SJSA1 (cell line): ENCODE results near the gene WDR5. TPM values are rescaled to one million over a fixed set of nuclear protein-coding genes. Genes with fewer than 3 reads are reported as not detected.
A peak's percentile ranks its signal among the peaks of the same experiment; 100 is the strongest.

Experiments used
- DNase-seq, 2 experiments: peaks; one replicate each; pipeline ENCODE4 v3.0.0-alpha.2; 2015 to 2020; ENCODE audit warnings: low spot score in 2 of 2, low read depth in 1 of 2
- H3K27ac ChIP-seq: fragments of 250-450 bp; sonication (Bioruptor Pico); 2 replicates; pipeline ENCODE4 v1.5.1; 2020; ENCODE audit warnings: mild to moderate bottlenecking, moderate library complexity
- H3K27me3 ChIP-seq: fragments of 250-450 bp; sonication (Bioruptor Pico); replicated peaks from 2 replicates; pipeline ENCODE4 v1.5.1; 2020; ENCODE audit warnings: mild to moderate bottlenecking, moderate library complexity
- H3K36me3 ChIP-seq: fragments of 250-450 bp; sonication (Bioruptor Pico); 2 replicates; pipeline ENCODE4 v1.5.1; 2020; ENCODE audit warnings: mild to moderate bottlenecking
- H3K4me1 ChIP-seq: fragments of 250-450 bp; sonication (Bioruptor Pico); replicated peaks from 2 replicates; pipeline ENCODE4 v1.6.1; 2021; ENCODE audit warnings: mild to moderate bottlenecking
- H3K4me3 ChIP-seq: fragments of 250-450 bp; sonication (Bioruptor Pico); 2 replicates; pipeline ENCODE4 v1.5.1; 2020; ENCODE audit warnings: mild to moderate bottlenecking
- H3K9me3 ChIP-seq: fragments of 250-450 bp; sonication (Bioruptor Pico); replicated peaks from 2 replicates; pipeline ENCODE4 v1.5.1; 2020; ENCODE audit warnings: mild to moderate bottlenecking
- total RNA-seq: library from RNA; depleted of rRNA; stranded (reverse); fragments of >200 nt; shearing (Covaris generic); gene quantifications from 2 replicates; pipeline ENCODE4 v1.2.3, GENCODE V29; 2014

Gene WDR5
- total RNA-seq, 1 experiment from 2014 or later = 26.7 TPM

GRCh38 chr9:134158242-134158641, 22.4 kb downstream of the WDR5 start:
- H3K9me3 ChIP-seq = no peaks in the 10 kb centered on the region
- no peak overlapping the region for H3K27ac ChIP-seq
- DNase-seq = no peak
- peaks cover 55% of the 10 kb centered on the region for H3K36me3 ChIP-seq
- peaks cover 11% of the 10 kb centered on the region for H3K4me1 ChIP-seq
- H3K4me3 ChIP-seq = no peak overlapping the region
- H3K27me3 ChIP-seq = no peaks in the 10 kb centered on the region

- Histone ChIP-seq H3K9me3 (no peaks in the 10 kb centered on the region), H3K27me3 (no peaks in the 10 kb centered on the region), H3K4me1 (peaks cover 17% of the 10 kb centered on the region), H3K27ac (no peak overlapping the region), H3K4me3 (no peak overlapping the region), H3K36me3 (peaks cover 49% of the 10 kb centered on the region)
- DNase-seq = no peak
Measured at GRCh38 chr9:134158753-134159392, 23.0 kb downstream of the WDR5 start.

GRCh38 chr9:134159566-134160245, 23.8 kb downstream of the WDR5 start:
- DNase-seq = no peak
- no peak overlapping the region for H3K27ac ChIP-seq
- no peak overlapping the region for H3K4me3 ChIP-seq
- H3K36me3 ChIP-seq = peaks cover 41% of the 10 kb centered on the region
- H3K9me3 ChIP-seq = no peaks in the 10 kb centered on the region
- peaks cover 19% of the 10 kb centered on the region for H3K4me1 ChIP-seq
- H3K27me3 ChIP-seq = no peaks in the 10 kb centered on the region

GRCh38 chr9:134161647-134162046, 25.8 kb downstream of the WDR5 start:
- H3K27ac ChIP-seq = no peak overlapping the region

GRCh38 chr9:134162212-134162775, 26.4 kb downstream of the WDR5 start:
- Histone ChIP-seq H3K36me3 (peaks cover 15% of the 10 kb centered on the region), H3K27ac (no peak overlapping the region), H3K9me3 (no peaks in the 10 kb centered on the region), H3K4me3 (no peak overlapping the region), H3K4me1 (peaks cover 23% of the 10 kb centered on the region), H3K27me3 (no peaks in the 10 kb centered on the region)
- no peak for DNase-seq

More at GRCh38 chr9:134161647-134162046, 25.8 kb downstream of the WDR5 start:
- no peak for DNase-seq
- Histone ChIP-seq H3K36me3 (peaks cover 21% of the 10 kb centered on the region), H3K9me3 (no peaks in the 10 kb centered on the region), H3K4me1 (peaks cover 19% of the 10 kb centered on the region), H3K27me3 (no peaks in the 10 kb centered on the region), H3K4me3 (no peak overlapping the region)

- H3K4me3 ChIP-seq = no peak overlapping the region
- no peak for DNase-seq
- H3K4me1 ChIP-seq = peaks cover 29% of the 10 kb centered on the region
- no peaks in the 10 kb centered on the region for H3K27me3 ChIP-seq
- H3K36me3 ChIP-seq = peaks cover 8% of the 10 kb centered on the region
- no peak overlapping the region for H3K27ac ChIP-seq
- H3K9me3 ChIP-seq = no peaks in the 10 kb centered on the region
Measured at GRCh38 chr9:134162926-134163370, 27.1 kb downstream of the WDR5 start.

GRCh38 chr9:134163371-134164196, 27.7 kb downstream of the WDR5 start:
- H3K27me3 ChIP-seq = no peaks in the 10 kb centered on the region
- no peaks in the 10 kb centered on the region for H3K9me3 ChIP-seq
- H3K36me3 ChIP-seq = peaks cover 3% of the 10 kb centered on the region
- H3K27ac ChIP-seq = no peak overlapping the region
- H3K4me1 ChIP-seq = peaks cover 31% of the 10 kb centered on the region
- H3K4me3 ChIP-seq = no peak overlapping the region
- peak in 1 of 2 experiments; percentile 72 for DNase-seq

- DNase-seq = no peak
Measured at GRCh38 chr9:134164879-134165278, 29.0 kb downstream of the WDR5 start.

GRCh38 chr9:134165357-134166315, 29.8 kb downstream of the WDR5 start:
- Histone ChIP-seq H3K36me3 (no peaks in the 10 kb centered on the region), H3K4me1 (peaks cover 31% of the 10 kb centered on the region), H3K4me3 (no peak overlapping the region), H3K9me3 (no peaks in the 10 kb centered on the region), H3K27me3 (no peaks in the 10 kb centered on the region), H3K27ac (no peak overlapping the region)
- DNase-seq = peak in 1 of 2 experiments; percentile 25

More at GRCh38 chr9:134164879-134165278, 29.0 kb downstream of the WDR5 start:
- no peaks in the 10 kb centered on the region for H3K36me3 ChIP-seq
- H3K27ac ChIP-seq = no peak overlapping the region
- no peaks in the 10 kb centered on the region for H3K27me3 ChIP-seq
- no peak overlapping the region for H3K4me3 ChIP-seq
- H3K9me3 ChIP-seq = no peaks in the 10 kb centered on the region
- H3K4me1 ChIP-seq = peaks cover 31% of the 10 kb centered on the region

- peaks cover 31% of the 10 kb centered on the region for H3K4me1 ChIP-seq
- DNase-seq = no peak
- no peaks in the 10 kb centered on the region for H3K36me3 ChIP-seq
- H3K9me3 ChIP-seq = no peaks in the 10 kb centered on the region
- H3K27ac ChIP-seq = no peak overlapping the region
- no peak overlapping the region for H3K4me3 ChIP-seq
- H3K27me3 ChIP-seq = no peaks in the 10 kb centered on the region
Measured at GRCh38 chr9:134166374-134166773, 30.5 kb downstream of the WDR5 start.

- H3K27ac ChIP-seq = peak overlapping the region; percentile 44
- peak in 1 of 2 experiments; percentile 66 for DNase-seq
- H3K4me3 ChIP-seq = no peak overlapping the region
- H3K4me1 ChIP-seq = peaks cover 25% of the 10 kb centered on the region
- no peaks in the 10 kb centered on the region for H3K9me3 ChIP-seq
- H3K27me3 ChIP-seq = no peaks in the 10 kb centered on the region
- H3K36me3 ChIP-seq = no peaks in the 10 kb centered on the region
Measured at GRCh38 chr9:134167530-134167931, 31.6 kb downstream of the WDR5 start.

GRCh38 chr9:134168757-134169550, 33.1 kb downstream of the WDR5 start:
- no peaks in the 10 kb centered on the region for H3K9me3 ChIP-seq

More at GRCh38 chr9:134168757-134169550, 33.1 kb downstream of the WDR5 start:
- Histone ChIP-seq H3K27ac (no peak overlapping the region), H3K27me3 (no peaks in the 10 kb centered on the region), H3K36me3 (no peaks in the 10 kb centered on the region), H3K4me1 (peaks cover 13% of the 10 kb centered on the region), H3K4me3 (no peak overlapping the region)
- DNase-seq = no peak
